IMR-90 (cell line): ENCODE results near the gene GABRB1.

Source experiments
- POLR2A ChIP-seq: IDR thresholded peaks from 2 replicates; pipeline ENCODE4 v1.6.1; 2012; ENCODE audit warnings: mild to moderate bottlenecking, low read depth, low read length
- RFX5 ChIP-seq: IDR thresholded peaks from 2 replicates; pipeline ENCODE4 v1.8.0; 2012; ENCODE audit warnings: low read depth, mild to moderate bottlenecking, low read length, moderate library complexity
- TF ChIP-seq, protein P1 (sequence below): conservative IDR thresholded peaks from 2 replicates; pipeline ENCODE4 v1.5.1; 2012; ENCODE audit warnings: mild to moderate bottlenecking, low read depth, low read length, improper control_type of control experiment

DNA sequence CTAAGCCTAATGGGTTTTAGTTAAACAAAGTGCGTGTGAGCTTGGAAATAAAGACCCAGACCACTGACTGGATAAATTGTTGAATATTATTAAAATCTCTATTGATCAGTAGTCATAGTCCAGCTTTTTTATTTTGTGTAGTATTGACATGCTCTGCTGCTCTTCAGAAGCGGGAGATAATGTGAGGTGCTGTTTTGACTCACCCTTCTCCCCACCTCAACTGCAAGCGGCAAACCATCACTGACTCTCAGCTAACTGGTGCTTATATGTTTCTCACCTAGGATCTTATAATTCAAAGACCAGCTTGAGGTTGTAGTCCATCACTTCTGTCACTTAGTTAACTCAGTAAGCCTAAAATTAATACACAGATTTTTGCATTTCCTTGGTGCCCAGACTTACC is 359.9 kb downstream of the GABRB1 start:
- TF ChIP-seq RFX5: no peak
- TF ChIP-seq, protein P1, sequence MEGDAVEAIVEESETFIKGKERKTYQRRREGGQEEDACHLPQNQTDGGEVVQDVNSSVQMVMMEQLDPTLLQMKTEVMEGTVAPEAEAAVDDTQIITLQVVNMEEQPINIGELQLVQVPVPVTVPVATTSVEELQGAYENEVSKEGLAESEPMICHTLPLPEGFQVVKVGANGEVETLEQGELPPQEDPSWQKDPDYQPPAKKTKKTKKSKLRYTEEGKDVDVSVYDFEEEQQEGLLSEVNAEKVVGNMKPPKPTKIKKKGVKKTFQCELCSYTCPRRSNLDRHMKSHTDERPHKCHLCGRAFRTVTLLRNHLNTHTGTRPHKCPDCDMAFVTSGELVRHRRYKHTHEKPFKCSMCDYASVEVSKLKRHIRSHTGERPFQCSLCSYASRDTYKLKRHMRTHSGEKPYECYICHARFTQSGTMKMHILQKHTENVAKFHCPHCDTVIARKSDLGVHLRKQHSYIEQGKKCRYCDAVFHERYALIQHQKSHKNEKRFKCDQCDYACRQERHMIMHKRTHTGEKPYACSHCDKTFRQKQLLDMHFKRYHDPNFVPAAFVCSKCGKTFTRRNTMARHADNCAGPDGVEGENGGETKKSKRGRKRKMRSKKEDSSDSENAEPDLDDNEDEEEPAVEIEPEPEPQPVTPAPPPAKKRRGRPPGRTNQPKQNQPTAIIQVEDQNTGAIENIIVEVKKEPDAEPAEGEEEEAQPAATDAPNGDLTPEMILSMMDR: no peak
- TF ChIP-seq POLR2A: no peak
